HG03159 (cell line): ENCODE results near the gene XRRA1.

Source experiments
- ATAC-seq: cut with Tn5 transposase; IDR thresholded peaks from one replicate; pipeline ENCODE4 v1.9.1; 2021; ENCODE audit warnings: mild to moderate bottlenecking, moderate library complexity; ENCODE audit not compliant: unreplicated experiment

XRRA1 gene

GRCh38 chr11:74950374-74950969, 1.6 kb upstream of the XRRA1 start:
- ATAC-seq, result no peak

DNA sequence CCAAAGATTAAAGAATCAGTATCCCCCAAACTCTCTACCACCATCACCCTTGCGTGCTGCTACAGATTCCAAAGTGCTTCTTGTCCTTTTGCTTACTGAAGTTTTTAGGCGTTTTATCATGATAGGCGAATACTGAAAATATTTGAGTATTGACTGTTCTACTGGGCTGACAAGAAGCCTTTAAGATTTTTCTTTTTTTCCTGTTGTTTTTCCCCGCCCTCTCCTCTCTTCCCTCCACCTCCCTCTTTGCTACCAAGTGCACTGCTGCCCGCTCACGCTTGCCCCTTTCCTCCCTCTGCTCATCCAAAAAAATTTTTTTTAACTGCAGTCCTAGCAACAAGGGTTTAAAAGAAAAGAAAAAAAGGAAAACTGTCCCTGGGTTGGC, 854 bp upstream of the XRRA1 start:
- no peak for ATAC-seq

GRCh38 chr11:74948546-74948897, 369 bp downstream of the XRRA1 start:
- peak; percentile 13 for ATAC-seq

GRCh38 chr11:74942073-74942759, 6.7 kb downstream of the XRRA1 start:
- no peak for ATAC-seq

DNA sequence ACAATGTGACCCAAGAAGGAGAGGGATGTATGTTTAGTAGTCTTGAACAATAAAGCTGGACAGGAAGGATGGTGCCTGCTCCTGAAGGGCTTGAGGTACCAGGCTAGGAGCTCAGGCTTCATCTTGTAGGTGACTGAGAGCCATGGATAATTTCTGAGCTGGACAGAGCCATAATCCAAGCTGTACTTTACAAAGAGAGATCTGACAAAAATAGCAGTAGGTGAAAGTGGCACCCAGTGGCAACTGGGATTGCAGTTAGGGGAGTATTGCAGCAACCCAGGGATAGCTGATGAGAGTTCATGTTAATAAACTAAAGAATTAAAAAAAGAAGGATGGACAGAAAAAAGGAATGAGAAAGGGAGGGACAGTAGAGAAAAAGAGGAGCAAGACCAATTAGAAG, 7.4 kb downstream of the XRRA1 start:
- no peak for ATAC-seq

GRCh38 chr11:74937696-74938475, 11.0 kb downstream of the XRRA1 start:
- ATAC-seq, result no peak

DNA sequence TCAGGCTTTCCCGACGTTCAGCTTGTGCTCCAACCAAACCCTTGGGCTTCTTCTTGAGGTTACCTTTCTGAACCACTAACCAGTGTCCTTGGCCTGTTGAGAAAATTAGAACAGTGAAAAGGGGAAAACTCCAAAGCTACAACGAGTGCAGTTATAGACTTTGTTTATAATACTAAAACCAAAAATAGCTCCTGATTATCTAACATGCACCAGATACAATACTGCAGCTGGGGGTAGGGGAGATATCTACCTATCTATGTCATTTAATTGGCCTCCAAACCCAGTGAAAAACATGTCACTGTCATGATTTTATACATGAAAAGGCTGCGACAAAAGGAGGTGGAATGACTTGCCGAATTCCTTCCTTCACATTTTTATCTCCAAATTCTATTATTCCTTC, 11.9 kb downstream of the XRRA1 start:
- no peak for ATAC-seq

DNA sequence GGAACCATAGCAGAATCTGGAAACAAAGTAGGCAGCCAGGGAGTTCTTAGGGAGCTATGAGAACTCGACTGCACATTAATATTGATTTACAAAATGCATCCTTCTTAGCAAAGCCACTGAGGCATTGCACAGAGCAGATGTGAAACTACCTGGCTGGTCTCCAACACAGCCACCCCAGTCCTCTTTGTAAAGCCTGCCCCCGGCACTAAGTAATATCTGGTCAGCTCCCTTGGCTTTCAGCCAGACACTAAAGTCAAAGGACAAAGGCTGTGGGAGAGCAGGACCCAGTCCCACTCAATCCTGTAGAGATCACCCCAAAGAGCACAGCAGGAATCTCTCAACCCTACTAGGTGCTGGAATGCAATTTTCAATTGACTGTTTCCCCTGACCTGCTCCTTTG, 12.8 kb downstream of the XRRA1 start:
- no peak for ATAC-seq

GRCh38 chr11:74935285-74935684, 13.6 kb downstream of the XRRA1 start:
- no peak for ATAC-seq

DNA sequence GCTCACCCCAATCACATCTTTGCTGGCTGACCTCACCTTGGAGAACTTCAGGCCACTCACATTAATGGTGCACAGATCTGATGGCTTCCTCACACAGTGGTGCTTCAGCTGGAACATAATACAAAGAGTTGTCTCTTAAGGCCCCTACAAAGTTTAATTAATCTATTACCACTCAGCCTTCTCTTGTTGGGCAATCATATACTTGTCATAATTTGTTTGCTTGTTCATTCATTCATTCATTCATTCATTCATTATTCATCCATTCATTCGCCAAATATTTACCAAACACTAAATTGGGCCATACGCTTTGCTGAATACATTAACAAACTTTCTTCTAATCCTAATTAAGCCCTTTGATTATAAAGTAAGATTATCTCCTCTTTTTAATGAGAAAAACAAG, 15.1 kb downstream of the XRRA1 start:
- ATAC-seq, result no peak

DNA sequence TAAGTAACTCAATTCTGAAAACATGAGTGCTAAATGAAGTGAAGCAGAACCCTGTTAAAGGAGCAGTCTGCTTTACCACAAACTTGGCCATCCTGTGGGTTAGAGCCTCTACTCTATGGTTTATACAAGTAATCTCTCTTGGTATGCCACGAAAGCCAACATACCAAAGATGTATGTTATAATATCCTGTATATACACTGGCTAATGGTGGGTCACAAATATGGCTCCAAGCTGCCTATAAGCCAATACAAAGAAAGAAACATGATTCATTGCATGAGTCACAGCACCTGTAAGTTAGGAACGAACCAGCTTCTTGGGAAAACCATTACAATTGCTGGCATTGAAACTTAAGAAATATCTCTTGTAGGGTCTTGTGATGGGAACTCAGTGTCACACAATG, 16.1 kb downstream of the XRRA1 start:
- no peak for ATAC-seq

DNA sequence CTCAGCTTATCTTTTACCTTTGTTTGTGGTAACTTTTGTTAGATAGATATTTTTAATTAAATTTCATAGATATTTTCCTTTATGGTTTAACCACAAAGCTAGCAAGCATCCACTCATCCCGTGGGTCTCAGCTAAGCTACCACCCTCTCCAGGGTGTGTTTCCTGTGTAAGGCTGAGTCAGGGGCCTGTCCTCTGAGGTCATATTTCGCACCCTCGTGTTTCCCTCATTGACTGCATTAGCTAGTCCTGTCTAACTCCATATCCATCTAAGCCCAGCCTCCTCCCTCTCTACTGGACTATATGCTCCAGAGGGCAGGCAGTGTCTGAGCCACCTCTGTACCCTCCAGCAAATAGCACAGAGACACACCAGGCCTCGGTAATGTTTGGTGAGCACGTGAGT, 16.7 kb downstream of the XRRA1 start:
- no peak for ATAC-seq

GRCh38 chr11:74929431-74930363, 19.2 kb downstream of the XRRA1 start:
- peak; percentile 82 for ATAC-seq

- no peak for ATAC-seq
Measured at GRCh38 chr11:74927496-74927895, 21.4 kb downstream of the XRRA1 start.

DNA sequence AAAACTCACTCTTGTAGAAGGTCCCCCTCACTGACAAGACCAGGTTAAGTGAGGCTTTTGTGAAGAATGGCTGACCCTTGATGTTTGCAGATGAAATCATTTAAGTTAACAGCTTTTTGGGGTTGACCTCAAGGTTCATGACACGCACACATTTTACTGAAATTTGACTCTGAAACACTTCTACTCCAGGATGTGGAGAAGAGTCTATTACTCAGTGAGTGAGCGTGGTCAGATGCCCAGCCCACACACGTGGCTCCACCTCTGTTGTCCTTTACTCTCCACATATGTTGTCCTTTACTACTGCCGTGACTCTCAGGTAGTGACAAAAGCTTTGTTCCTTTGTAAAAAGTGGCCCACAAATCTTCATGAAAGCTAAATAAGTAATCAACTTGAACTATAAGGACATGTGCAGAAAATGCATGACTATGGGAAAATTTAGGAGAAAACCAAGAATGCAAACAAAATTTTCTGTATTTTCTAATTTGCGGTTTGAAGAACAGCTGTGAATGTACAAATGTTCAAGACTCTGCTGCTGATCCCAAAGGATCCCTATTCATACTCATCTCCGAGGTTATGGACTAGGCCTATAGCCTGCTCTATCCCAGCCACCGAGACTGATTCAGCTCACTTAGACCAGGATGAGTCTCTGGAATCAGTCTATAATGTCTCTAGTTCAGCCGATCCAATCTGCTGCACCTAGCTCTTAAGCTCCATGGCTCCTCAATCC, 22.4 kb downstream of the XRRA1 start:
- ATAC-seq, result no peak

DNA sequence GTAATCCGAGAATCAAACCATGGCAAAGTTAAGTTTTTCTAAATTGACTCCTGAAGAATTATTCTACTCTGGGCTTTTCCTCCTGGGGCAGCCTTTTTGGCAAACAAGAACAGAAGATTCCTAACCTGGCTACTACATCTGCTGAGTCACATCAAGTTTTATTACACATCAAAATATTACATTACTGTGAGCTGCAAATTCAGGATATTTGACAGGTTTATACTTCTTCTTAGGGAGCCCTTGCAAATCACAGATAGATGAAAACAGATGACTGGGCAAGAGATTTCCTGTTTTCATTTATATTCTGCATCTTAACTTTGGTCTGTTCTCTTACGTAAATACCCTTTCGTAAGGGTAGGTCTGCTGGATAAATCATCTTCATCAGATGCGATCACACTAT, 23.6 kb downstream of the XRRA1 start:
- no peak for ATAC-seq

DNA sequence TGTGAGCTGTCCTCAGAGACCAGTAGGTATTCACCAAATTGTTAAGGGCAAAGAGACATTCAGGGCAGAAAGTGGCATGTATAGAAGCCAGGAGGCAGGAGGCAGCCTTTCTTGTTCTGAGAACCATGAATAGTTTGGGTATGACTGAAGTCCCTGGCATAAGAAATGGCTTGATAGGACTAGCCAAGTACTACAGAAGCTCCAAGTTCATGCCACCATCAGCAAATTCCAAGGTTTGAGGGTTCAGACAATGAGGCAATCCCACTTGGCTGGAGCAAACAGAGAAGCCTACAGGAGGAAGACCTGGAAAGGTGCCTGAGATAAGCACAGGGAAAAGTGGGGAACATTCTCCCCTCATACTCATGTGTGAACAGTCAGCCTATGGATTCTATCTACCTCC, 25.8 kb downstream of the XRRA1 start:
- ATAC-seq, result no peak

DNA sequence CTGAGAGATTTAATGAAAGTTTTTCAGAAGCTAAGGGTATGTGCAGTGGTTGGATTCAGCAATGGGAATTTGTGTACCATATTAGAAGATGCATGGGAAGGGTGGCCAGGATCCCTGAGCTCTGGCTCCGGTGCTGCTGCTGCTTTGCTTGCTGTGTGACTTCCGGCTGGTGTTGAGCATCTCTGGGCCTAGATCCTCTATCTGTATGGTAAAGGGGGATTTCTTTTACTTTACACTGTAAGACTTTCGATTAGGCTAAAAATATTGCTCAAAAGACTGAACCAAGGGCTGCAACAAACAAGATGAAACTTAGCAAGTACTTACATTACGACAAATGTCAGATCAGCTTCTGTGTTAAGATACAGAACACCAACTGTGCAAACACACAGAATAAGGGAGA, 39.1 kb downstream of the XRRA1 start:
- no peak for ATAC-seq

GRCh38 chr11:74909385-74909784, 39.5 kb downstream of the XRRA1 start:
- ATAC-seq, result no peak

GRCh38 chr11:74905326-74905725, 43.6 kb downstream of the XRRA1 start:
- no peak for ATAC-seq

DNA sequence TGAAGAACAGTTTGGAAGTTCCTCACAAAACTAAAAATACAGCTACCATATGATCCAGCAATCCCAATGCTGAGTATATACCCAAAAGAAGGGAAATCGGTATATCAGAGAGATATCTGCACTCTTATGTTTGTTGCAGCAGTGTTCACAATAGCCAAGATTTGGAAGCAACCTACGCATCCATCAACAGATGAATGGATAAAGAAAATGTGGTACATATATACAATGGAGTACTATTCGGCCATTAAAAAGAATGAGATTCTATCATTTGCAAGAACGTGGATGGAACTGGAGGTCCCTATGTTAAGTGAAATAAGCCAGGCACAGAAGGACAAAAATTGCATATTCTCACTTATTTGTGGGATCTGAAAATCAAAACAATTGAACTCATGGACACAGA, 46.5 kb downstream of the XRRA1 start:
- ATAC-seq, result no peak
